SIG-M5 (cell line): ENCODE measurements around the gene OR6K2.

Experiments
- DNase-seq: peaks from one replicate; lab custom pipeline; 2025; lab: John Stamatoyannopoulos, UW

OR6K2 gene

GRCh38 chr1:158685085-158685484, 15.4 kb downstream of the OR6K2 start:
- no peak for DNase-seq

- no peak for DNase-seq
Measured at GRCh38 chr1:158681606-158682005, 18.8 kb downstream of the OR6K2 start.

GRCh38 chr1:158679289-158679688, 21.2 kb downstream of the OR6K2 start:
- no peak for DNase-seq

GRCh38 chr1:158675563-158676323, 24.7 kb downstream of the OR6K2 start:
- no peak for DNase-seq

GRCh38 chr1:158674302-158674701, 26.1 kb downstream of the OR6K2 start:
- DNase-seq, result no peak

- DNase-seq, result no peak
Measured at GRCh38 chr1:158666037-158666436, 34.4 kb downstream of the OR6K2 start.

- DNase-seq, result no peak
Measured at GRCh38 chr1:158654571-158654970, 45.9 kb downstream of the OR6K2 start.

GRCh38 chr1:158654086-158654485, 46.4 kb downstream of the OR6K2 start:
- no peak for DNase-seq

GRCh38 chr1:158652721-158653334, 47.6 kb downstream of the OR6K2 start:
- no peak for DNase-seq
